Astrocyte of the spinal cord (primary cell): Measurements from ENCODE around the gene MLN.

Experiments used
- DNase-seq: peaks from one replicate; pipeline ENCODE4 v3.0.0; 2011; ENCODE audit warnings: low read depth, low spot score
- H3K4me3 ChIP-seq: 2 replicates; pipeline ENCODE4 v1.5.1; 2011; ENCODE audit warnings: low read depth, mild to moderate bottlenecking, low read length, moderate library complexity
- CTCF ChIP-seq: IDR thresholded peaks from 2 replicates; pipeline ENCODE4 v1.5.1; 2012; ENCODE audit warnings: low read depth, mild to moderate bottlenecking, low read length, inconsistent platforms
- in situ Hi-C: cut with HindIII; loops from 2 replicates; pipeline ENCODE4 v1.10.0; 2017; ENCODE audit warnings: low sequenced_read_pairs

Gene MLN

GRCh38 chr6:33815854-33816253, 12.1 kb upstream of the MLN start:
- in situ Hi-C loops, result no loop called here
- no peak overlapping the region for H3K4me3 ChIP-seq
- no peak for DNase-seq
- no peak for TF ChIP-seq CTCF

- in situ Hi-C loops, result no loop called here
- no peak overlapping the region for H3K4me3 ChIP-seq
- DNase-seq, result no peak
- no peak for TF ChIP-seq CTCF
Observed at GRCh38 chr6:33813990-33814985, 10.5 kb upstream of the MLN start.

GRCh38 chr6:33813246-33813904, 9.6 kb upstream of the MLN start:
- H3K4me3 ChIP-seq, result no peak overlapping the region
- TF ChIP-seq CTCF, result no peak
- no peak for DNase-seq
- in situ Hi-C loops, result no loop called here

GRCh38 chr6:33812669-33813068, 8.9 kb upstream of the MLN start:
- H3K4me3 ChIP-seq, result no peak overlapping the region
- in situ Hi-C loops, result no loop called here
- TF ChIP-seq CTCF, result peak; percentile 51
- DNase-seq, result peak; percentile 58

GRCh38 chr6:33809594-33809993, 5.8 kb upstream of the MLN start:
- no peak for DNase-seq
- H3K4me3 ChIP-seq, result no peak overlapping the region
- TF ChIP-seq CTCF, result no peak
- in situ Hi-C loops, result no loop called here

- H3K4me3 ChIP-seq, result no peak overlapping the region
- in situ Hi-C loops, result no loop called here
- DNase-seq, result no peak
- TF ChIP-seq CTCF, result no peak
Observed at GRCh38 chr6:33808641-33809180, 4.9 kb upstream of the MLN start.
